Mononuclear cell (primary cell): Measurements from ENCODE around the gene BRI3BP. TPM values are rescaled to one million over a fixed set of nuclear protein-coding genes. Genes with fewer than 3 reads are reported as not detected.

Source experiments
- total RNA-seq: library from RNA; depleted of rRNA; stranded (reverse); fragments of >200 nt; gene quantifications from one replicate; pipeline ENCODE4 v1.2.3, GENCODE V29; 2012

The BRI3BP gene
- total RNA-seq, 1 donor: 2.0 TPM

Other genes with a start within 250 kb of the BRI3BP start
- gene SCARB1, start 129.8 kb upstream of the BRI3BP start, total RNA-seq: 2.5 TPM
- 2,055 TPM for gene UBC, start 79.0 kb upstream of the BRI3BP start, total RNA-seq
- gene DHX37, start 4.5 kb upstream of the BRI3BP start, total RNA-seq: 20.0 TPM
- gene AACS, start 71.8 kb downstream of the BRI3BP start, total RNA-seq: 3.8 TPM
- gene TMEM132B, start 192.7 kb downstream of the BRI3BP start, total RNA-seq: 0.10 TPM